Parathyroid adenoma (tissue), 2 donors: ENCODE measurements around the gene ICA1.

Experiments used
- H2AFZ ChIP-seq: fragments of 300-600 bp; sonication (generic); one replicate; pipeline ENCODE4 v1.7.0; 2017; ENCODE audit warnings: antibody characterized with exemption, mild to moderate bottlenecking
- H3K27ac ChIP-seq: fragments of 300-600 bp; sonication (generic); one replicate; pipeline ENCODE4 v1.7.0; 2017
- H3K27me3 ChIP-seq: fragments of 300-600 bp; sonication (generic); one replicate; pipeline ENCODE4 v1.7.0; 2017; ENCODE audit warnings: low read length; ENCODE audit not compliant: control insufficient read depth, insufficient read depth
- H3K36me3 ChIP-seq: fragments of 300-600 bp; sonication (generic); one replicate; pipeline ENCODE4 v1.7.0; 2017; ENCODE audit warnings: low read length; ENCODE audit not compliant: control insufficient read depth, insufficient read depth
- H3K4me1 ChIP-seq: fragments of 300-600 bp; sonication (generic); one replicate; pipeline ENCODE4 v1.7.0; 2017; ENCODE audit warnings: control low read depth
- H3K4me2 ChIP-seq: fragments of 300-600 bp; sonication (generic); one replicate; pipeline ENCODE4 v1.7.0; 2017; ENCODE audit warnings: low read length
- H3K4me3 ChIP-seq: fragments of 300-600 bp; sonication (generic); one replicate; pipeline ENCODE4 v1.7.0; 2017; ENCODE audit warnings: low read depth, low read length
- H3K79me2 ChIP-seq: fragments of 300-600 bp; sonication (generic); one replicate; pipeline ENCODE4 v1.7.0; 2017; ENCODE audit warnings: control low read depth
- H3K9ac ChIP-seq: fragments of 300-600 bp; sonication (generic); one replicate; pipeline ENCODE4 v1.7.0; 2017; ENCODE audit warnings: mild to moderate bottlenecking
- H3K9me3 ChIP-seq: fragments of 300-600 bp; sonication (generic); one replicate; pipeline ENCODE4 v1.7.0; 2017; ENCODE audit warnings: low read length; ENCODE audit not compliant: control insufficient read depth
- CTCF ChIP-seq: fragments of 300-600 bp; sonication (generic); IDR thresholded peaks from one replicate; pipeline ENCODE4 v1.7.0; 2017; ENCODE audit warnings: antibody characterized with exemption, mild to moderate bottlenecking
- donor health status: primary hyperparathyroidism.

Gene ICA1

GRCh38 chr7:8112685-8113084, 149.3 kb downstream of the ICA1 start:
- no peaks in the 10 kb centered on the region for H3K4me1 ChIP-seq
- H3K9me3 ChIP-seq, result no peaks in the 10 kb centered on the region
- no peak overlapping the region for H3K4me2 ChIP-seq
- H3K4me3 ChIP-seq, result no peak overlapping the region
- no peak overlapping the region for H3K9ac ChIP-seq
- H3K27me3 ChIP-seq, result no peaks in the 10 kb centered on the region
- TF ChIP-seq CTCF, result no peak
- H3K36me3 ChIP-seq, result no peaks in the 10 kb centered on the region
- no peak overlapping the region for H3K27ac ChIP-seq
- no peak overlapping the region for H2AFZ ChIP-seq
- no peaks in the 10 kb centered on the region for H3K79me2 ChIP-seq

- Histone ChIP-seq H3K9ac (no peak overlapping the region), H3K27me3 (no peaks in the 10 kb centered on the region), H3K79me2 (no peaks in the 10 kb centered on the region), H2AFZ (no peak overlapping the region), H3K9me3 (no peaks in the 10 kb centered on the region), H3K4me2 (no peak overlapping the region), H3K36me3 (no peaks in the 10 kb centered on the region), H3K4me1 (no peaks in the 10 kb centered on the region), H3K27ac (no peak overlapping the region), H3K4me3 (no peak overlapping the region)
- no peak for TF ChIP-seq CTCF
These were observed 150.5 kb downstream of the ICA1 start for GRCh38 chr7:8111282-8111960.

DNA sequence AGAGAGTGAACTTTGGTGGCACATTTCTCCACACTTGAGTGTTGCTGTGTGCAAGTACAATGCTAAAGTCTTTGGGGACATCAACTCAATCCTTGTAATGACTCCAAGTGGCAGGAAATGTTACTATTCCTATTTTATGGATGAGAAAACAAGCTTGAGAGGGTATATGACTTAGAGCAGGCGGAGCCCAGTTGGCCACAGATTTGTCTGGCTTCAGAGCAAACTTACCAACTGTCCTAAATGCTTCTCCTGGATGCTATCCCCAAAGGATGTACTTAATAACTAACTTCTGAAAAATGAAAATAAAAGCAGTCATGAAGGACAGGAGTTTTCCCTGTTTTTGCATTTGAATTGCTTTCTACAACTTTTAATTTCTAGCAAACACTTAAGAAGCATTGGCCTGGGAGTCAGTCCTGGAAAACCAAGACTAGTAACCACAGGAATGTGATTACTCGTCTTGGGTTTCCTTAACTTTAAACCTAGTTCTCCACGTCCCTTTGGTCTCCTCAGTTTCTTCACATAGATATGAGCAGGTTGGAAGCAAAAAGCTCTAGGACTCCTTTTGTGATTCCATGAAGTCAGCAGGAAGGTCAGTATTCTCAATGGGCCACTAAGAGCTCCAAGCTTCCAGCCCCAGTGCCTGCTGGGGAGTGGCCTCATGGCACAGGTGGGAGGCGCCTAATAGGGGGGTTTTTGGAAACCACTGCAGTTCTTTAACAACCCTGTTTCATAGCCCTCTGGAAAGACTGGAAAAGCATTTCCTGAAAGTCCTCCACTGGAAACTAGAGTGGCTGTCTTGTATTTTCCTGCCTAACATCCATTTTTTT, 152.6 kb downstream of the ICA1 start:
- no peaks in the 10 kb centered on the region for H3K9me3 ChIP-seq
- TF ChIP-seq CTCF, result no peak
- H3K4me2 ChIP-seq, result no peak overlapping the region
- H3K4me3 ChIP-seq, result no peak overlapping the region
- no peaks in the 10 kb centered on the region for H3K79me2 ChIP-seq
- no peaks in the 10 kb centered on the region for H3K27me3 ChIP-seq
- H3K9ac ChIP-seq, result no peak overlapping the region
- no peaks in the 10 kb centered on the region for H3K36me3 ChIP-seq
- no peaks in the 10 kb centered on the region for H3K4me1 ChIP-seq
- no peak overlapping the region for H2AFZ ChIP-seq
- H3K27ac ChIP-seq, result no peak overlapping the region

DNA sequence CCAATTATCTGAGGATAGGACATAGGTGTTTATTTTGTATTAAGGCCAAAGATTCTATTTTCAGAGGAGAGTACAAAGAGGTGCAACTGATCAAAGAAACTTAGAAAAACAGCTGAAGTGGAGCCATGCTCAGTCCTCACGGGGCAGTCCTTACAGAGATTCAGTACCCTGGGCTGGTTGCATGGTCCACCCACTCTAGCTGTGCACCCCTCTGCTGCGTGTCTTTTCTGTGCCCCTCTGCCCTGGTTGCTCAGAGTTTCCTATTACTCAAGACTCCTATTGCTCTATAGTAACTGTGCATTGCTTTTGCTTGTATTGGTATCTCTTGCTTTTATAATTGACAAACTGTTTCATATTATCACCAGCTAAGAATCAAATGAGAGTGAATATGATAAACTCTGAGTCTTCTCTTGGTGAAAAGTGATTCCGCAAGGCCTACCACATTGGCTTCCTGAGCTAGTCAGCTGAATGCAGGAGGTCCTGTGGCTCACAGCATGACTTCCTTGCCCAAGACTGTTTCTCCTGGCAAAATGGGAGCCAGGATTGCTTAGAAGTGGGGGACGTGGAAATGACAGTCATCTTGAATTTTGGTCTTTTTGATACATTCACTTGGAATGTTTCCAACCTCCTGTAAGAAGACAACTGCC, 156.4 kb downstream of the ICA1 start:
- H3K4me3 ChIP-seq, result no peak overlapping the region
- H3K27me3 ChIP-seq, result no peaks in the 10 kb centered on the region
- no peak for TF ChIP-seq CTCF
- no peak overlapping the region for H3K9ac ChIP-seq
- no peaks in the 10 kb centered on the region for H3K36me3 ChIP-seq
- no peak overlapping the region for H2AFZ ChIP-seq
- H3K9me3 ChIP-seq, result no peaks in the 10 kb centered on the region
- no peak overlapping the region for H3K4me2 ChIP-seq
- H3K27ac ChIP-seq, result no peak overlapping the region
- no peaks in the 10 kb centered on the region for H3K79me2 ChIP-seq
- no peaks in the 10 kb centered on the region for H3K4me1 ChIP-seq
